ENCODE results near the gene KHDC3L.

DNA sequence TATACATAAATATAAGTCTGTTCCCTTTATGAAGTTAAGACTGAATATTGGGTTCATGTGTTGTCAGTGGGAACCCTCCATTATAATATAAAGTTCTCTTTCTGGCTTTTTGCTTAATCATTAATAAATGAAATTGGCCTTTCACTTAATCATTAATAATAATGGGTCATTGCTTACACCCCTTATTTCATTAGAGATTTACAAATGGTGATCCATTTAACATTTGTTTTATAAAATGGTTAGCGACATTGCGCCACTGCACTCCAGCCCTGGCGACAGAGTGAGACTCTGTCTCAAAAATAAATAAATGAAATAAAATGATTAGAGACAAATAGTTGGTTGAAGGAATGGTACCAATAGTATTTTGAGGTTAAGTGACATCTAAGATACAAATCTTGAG, 50.6 kb downstream of the KHDC3L start:
- TF ChIP-seq, protein P1, sequence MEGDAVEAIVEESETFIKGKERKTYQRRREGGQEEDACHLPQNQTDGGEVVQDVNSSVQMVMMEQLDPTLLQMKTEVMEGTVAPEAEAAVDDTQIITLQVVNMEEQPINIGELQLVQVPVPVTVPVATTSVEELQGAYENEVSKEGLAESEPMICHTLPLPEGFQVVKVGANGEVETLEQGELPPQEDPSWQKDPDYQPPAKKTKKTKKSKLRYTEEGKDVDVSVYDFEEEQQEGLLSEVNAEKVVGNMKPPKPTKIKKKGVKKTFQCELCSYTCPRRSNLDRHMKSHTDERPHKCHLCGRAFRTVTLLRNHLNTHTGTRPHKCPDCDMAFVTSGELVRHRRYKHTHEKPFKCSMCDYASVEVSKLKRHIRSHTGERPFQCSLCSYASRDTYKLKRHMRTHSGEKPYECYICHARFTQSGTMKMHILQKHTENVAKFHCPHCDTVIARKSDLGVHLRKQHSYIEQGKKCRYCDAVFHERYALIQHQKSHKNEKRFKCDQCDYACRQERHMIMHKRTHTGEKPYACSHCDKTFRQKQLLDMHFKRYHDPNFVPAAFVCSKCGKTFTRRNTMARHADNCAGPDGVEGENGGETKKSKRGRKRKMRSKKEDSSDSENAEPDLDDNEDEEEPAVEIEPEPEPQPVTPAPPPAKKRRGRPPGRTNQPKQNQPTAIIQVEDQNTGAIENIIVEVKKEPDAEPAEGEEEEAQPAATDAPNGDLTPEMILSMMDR (IDR thresholded peaks at IDR 0.05; ENCODE audit: low read length): no peak
- TF ChIP-seq EZH2 (optimal IDR thresholded peaks at IDR 0.05; ENCODE audit: low read depth, low read length) (no peak), EZH2phosphoT487 (IDR thresholded peaks at IDR 0.05; ENCODE audit: low read length) (no peak)

Data from MM.1S (cell line).